GM19468 (cell line): ENCODE results near the gene ADGRL1.
A peak's percentile ranks its signal among the peaks of the same experiment; 100 is the strongest.
"Not testable (repeated sequence)": the region's sequence is repeated elsewhere in the genome, so short reads cannot be mapped to it uniquely, and the experiment has no call there.

Experiments
- ATAC-seq: cut with Tn5 transposase; IDR thresholded peaks from one replicate; pipeline ENCODE4 v1.9.1; 2021; ENCODE audit warnings: mild to moderate bottlenecking, moderate library complexity, moderate number of reproducible peaks; ENCODE audit not compliant: unreplicated experiment; ENCODE audit errors: extremely low read depth

Gene ADGRL1

DNA sequence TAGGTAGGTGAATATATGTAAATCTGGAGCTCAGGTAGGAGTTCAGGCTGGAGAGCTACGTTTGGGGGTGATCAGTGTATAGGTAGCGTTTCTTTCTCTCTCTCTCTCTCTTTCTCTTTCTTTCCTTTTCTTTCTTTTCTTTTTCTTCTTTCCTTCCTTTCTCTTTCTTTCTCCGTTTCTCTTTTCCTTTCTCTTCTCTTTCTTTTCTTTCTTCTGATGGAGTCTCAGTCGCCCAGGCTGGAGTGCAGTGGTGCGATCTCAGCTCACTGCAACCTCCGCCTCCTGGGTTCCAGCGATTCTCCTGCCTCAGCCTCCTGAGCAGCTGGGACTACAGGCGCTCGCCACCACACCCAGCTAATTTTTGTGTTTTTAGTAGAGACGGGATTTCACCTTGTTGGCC is 59.8 kb downstream of the ADGRL1 start:
- not testable (repeated sequence) for ATAC-seq

DNA sequence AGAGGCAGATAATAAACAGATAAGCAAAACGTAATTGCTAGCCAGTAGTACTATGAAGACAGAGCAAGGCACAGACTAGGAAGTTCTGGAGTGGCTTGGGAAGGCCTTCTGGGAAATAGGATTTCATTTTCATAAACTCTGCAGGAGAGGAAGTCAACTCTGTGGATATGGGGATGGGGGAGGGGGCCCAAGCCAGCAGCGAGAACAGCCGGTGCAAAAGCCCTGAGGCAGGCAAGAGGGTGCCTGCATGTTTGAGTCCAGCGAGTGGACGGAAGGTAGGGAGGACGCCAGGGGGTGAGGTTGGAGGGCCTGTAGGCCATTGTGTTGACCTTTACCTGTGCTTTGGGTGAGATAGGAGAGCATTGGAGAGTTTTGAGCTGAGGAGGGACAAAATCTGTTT is 60.6 kb downstream of the ADGRL1 start:
- ATAC-seq, result no peak

DNA sequence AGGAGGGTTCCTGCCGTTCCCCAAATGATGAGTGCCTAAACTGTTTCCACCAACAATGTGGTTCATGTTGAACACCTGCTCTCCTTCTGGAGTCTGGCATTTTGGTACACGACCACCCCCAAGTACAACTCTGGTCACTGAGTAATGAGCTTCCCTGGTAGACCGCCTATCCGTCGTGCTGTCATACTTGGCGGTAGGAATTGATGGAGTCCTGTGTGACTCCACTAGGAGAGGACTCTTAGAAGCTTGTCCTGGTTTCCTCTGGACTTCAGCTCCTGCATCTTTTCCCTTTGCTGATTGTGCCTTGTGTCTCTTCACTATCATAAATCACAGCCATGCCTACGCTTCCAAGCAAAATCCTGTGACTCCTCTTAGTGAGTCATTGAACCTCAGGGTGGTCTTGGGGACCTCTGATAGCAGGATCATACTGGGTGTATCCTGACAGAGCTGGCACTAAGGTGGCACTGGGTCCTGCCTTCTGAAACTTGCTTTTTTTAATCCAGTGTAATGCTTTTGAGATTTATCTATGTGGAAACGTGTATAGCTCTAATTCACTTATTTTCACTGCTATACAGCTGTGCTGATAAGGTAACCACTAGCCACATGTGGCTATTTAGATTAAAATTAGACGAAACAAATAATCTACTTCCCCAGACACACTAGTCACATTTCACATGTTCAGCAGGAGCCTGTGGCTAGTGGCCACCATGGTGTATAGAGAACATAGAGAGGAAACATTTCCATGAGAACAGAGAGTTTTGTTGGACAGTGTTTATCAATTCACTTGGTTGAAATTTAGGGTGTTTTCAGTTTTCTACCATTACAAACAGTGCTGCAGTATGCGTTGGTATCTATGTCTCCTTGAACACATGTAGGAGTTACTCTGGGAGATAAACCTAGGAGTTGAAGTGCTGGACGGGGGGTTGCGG is 63.4 kb downstream of the ADGRL1 start:
- no peak for ATAC-seq

DNA sequence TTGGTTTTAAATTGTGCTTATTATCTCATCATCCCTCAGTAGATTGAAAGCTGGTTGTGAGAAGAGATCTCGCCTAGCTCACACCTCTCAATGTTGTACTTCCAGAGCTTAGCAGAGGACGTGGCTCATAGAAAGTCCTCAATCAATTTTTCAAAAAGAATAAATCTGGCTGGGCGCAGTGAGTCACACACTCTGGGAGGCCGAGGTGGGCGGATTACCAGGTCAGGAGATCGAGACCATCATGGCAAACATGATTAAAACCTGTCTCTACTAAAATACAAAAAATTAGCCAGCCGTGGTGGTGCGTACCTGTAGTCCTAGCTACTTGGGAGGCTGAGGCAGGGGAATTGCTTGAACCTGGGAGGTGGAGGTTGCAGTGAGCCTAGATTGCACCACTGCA is 64.9 kb downstream of the ADGRL1 start:
- ATAC-seq, result no peak

DNA sequence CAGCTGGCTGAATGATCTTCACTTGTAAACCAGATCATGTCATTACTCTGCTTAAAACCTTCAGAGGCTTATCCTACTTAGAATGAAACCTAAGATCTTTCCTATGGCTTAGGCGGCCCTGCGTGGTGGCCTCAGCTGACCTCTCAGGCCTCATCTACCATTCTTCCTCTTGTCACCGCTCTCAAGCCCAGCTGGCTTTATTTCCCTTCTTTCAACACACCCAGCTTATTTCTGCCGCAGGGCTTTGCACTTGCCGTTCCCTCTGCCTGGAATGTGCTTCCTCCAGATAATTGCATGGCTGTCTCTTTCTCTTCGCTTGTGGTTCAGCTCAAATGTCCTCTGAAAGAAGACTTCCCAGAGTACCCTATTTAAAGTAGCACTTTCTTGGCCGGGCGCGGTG is 66.0 kb downstream of the ADGRL1 start:
- ATAC-seq, result no peak

DNA sequence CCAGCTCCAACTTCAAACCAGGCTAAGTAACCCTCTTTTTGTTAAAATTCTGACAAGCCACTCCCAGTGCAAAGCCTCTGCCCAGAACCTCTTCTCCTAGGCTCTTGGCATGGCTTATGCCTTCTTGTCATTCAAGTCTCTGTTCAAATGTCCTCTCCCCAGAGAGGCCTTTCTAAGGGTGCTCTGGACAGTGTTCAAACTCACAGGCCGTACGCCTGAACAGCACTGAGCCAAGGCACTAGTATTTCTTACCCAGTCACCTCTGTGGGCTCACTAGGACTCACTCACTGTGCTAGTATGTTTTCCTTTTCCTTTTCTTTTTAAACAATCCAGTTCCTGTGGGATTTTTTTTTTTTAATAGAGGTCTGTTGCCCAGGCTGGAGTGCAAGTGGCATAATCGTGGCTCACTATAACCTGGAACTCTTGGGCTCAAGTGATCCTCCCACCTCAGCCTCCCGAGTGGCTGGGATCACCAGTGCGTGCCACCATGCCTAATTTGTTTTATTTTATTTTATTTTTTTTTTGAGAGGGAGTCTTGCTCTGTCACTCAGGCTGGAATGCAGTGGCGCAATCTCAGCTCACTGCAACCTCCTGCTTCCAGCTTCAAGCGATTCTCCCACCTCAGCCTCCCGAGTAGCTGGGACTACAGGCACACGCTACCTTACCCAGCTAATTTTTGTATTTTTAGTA is 67.2 kb downstream of the ADGRL1 start:
- no peak for ATAC-seq

DNA sequence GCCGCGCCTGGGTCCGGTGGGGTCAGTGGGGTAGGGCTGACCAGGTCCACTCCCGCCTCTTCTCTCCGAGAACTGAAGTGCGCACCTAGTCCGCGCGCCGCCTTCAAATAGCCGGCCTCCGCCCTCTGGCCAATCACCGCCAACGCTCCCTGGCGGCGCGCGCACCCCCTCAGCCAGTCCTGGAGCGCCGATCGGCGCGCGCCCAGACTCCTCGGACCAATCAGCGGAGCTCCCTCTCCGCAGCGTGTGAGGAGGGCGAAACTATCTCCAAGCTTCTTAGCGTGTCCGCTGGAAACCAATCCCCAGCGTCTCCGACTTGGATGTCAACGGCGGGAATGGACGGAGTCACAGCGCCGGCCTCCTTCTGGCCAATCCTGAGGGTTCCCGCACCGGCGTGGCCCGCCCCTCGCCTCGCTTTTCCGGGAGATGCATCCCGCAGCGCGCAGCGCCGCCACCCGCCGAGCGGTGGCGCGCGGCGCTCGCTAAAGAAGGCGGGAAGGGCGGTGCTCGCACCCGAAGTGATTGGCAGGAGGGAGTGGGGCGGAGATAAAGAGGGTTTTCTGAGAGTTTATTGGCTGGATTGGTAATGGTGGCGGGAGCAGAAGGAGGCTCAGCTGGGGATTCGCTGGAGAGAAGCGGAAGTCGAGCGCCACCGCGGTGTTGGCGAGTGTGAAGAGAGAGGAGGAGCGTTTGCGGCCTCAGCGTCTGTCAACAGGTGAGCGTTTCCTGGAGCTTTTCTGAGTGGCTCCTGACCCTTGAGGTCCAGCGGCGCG is 69.3 kb downstream of the ADGRL1 start, which contains the start of gene ASF1B:
Gene ASF1B (minus strand): TSS at position 81 of the 773 bp plus-strand sequence. CDS start 133 bp downstream, outside the sequence.
- ATAC-seq, result peak; percentile 85

DNA sequence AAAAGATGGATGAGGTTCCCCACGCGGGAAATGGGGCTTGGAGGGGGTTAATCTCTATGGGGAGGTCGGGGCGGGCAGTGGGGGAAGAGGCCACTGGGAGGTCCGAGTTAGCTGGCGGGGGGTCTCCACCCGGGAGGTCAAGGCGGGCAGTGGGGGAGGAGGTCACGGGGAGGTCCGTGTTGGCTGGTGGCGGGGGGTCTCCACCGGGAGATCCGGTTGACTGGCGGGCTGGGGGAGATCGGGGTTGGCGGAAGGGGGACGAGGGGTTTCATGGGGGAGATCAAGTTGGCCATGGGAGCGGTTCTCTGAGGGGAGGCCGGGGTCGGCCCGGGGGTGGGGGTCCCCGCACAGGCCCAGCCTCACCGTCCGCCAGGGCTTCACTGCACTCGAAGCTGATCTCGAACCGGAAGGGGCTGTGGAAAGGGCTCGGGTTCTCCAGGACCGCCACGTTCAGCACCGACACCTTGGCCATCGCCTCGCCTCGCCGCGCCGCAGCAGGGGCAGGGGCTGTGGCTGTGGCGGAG is 69.9 kb downstream of the ADGRL1 start:
- no peak for ATAC-seq

DNA sequence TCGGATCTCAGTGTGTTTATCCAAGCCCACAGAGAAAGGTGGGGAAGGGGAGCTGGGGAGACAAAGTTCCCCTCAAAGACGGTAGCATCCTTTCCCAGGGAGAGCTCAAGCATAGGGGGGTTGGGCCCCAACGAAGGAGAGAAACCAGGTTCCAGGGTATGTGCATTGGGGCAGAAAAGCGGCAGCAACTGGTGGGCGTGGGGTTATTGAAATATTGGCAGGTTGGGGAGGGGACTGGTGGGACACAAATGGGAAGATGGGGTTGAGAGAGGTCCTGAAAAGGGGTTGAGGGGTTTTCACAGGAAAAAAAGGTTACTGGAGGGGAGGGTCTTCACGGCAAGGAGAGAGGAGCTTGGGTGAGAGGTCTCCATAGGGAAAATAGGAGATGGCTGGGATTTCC is 70.6 kb downstream of the ADGRL1 start:
- ATAC-seq, result no peak

DNA sequence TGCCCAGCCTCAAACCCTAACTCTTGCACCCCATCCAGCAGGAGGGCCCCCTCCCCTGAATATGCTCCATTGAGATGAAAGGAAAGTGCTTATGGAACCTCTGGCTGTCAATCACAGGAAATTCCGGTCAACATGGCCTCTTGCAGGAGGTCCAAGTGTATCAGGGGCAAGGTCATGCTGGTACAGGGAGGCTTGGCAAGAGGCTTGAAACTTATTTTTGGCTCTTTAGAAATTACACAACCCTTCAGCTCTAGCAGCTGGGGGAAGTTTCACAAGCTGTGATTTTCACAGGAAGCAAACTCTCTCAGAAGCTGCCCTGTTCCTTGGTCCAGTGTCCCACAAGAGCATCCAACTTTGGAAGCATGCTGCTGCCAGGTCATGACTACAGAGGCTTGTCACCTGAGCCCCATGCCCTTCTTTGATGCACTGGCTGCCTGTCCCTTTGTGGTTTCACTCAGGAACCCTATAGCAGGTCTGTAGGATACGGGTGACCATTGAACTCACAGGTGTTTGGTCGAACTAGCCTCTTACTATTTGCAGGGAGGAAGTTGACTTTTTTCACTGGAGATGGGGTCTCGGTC is 78.0 kb downstream of the ADGRL1 start:
- no peak for ATAC-seq

DNA sequence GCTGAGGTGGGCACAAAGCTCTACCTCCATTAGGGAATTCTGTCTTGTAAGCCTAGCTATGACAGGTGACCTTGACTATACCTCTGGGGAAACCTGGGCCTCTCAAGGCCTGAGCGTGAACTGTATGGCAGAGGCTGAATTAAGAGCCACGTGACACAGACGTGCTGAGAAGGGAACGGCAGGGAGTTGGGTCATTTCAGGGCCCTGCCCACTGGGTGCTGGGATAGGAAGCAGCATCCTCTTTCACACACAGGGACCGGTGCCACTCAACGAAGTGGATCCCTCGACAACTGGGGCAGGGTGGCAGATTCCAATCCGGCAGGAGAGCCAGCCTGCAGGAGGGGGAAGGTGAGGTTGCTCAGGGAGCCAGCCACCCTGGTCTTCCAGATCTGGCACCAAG is 78.8 kb downstream of the ADGRL1 start:
- no peak for ATAC-seq

DNA sequence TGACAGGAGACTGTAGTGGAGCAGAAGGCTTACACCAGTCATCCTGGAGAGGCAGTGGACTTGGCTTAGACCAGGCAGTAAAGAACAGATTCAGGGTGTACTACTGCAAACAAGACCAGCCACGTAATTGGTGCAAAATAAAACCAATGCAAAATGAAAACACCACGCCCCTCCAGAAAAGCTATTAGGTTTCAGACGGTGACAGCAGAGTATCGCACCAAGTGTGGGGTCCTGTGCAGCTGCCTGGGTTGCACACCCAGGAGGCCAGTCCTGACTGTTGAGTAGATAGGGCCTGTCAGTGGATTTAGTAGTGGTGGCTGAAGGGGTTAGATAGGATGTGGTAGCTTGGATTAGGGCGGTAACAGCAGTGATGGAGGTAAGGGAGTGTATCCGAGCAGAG is 83.0 kb downstream of the ADGRL1 start:
- ATAC-seq, result no peak

DNA sequence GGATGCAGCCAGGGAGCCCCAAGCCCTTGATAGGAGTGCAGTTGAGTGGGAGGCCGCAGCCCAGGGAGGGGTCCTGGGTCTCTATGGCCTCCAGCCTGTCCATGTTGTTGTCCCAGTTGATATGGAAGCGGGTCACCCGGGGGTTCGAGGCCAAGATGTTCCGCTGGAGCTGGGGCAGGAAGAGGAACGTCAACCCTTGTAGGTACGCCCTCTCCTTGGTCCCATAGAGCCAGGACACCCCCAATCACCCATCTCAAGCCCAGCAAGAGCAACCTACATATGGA is 85.5 kb downstream of the ADGRL1 start:
- no peak for ATAC-seq

DNA sequence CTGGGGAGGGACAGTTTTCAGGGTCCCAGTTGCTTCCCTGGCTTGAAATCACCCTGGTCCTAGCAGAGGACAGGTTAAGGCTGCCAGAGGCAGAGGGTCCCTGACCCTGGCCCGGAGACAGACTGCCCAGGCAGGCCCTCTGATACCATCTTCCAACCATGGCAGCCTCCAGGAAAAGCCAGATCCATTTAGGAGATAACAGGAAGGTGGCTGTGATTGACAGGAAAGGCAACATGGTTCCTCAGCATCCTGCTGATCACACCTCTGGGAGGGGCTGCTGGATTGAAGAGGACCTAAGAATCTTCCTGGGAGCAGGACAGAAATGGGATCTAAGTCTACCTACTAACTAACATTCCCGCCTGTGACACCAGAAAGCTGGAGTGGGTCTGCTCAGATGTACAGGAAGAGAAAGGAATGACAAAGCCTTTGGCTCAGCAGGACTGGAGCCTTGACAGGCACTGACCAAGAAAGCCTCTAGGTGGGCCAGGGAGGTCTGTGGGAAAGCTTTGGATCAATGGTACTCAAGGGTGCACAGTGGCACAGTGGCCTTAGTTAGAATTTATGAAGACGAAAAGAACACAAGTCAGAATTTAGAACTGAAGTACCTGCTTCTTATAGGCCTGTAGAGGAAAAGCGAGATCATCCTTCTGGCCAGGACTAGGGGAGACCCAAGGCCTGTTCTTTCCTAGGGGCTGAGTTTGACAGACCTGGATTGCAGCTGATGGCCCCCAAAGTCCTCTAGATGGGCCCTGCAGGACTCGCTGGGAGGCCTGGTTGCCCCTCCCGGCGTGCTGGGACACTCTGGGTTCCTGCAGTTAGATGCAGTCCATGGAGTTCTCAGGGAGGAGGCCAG is 86.1 kb downstream of the ADGRL1 start:
- no peak for ATAC-seq

DNA sequence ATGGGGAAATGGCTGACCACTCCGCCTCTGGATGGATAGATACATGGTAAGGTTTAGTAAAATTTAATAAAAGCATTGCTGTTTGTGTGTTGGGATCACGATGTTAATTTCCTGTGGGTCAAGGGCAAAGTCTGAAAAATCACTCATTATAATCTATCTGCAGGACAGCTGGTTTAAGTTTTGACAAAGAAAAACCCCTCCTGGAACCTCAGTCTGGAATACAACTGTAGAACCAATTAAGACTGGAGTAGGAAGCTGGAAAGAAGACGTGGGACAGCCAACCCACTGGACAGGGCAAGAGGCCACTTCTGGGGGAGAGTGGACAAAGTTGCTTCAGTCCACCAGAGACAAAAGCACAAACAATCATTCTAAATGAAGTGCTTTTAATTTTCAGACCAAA is 86.8 kb downstream of the ADGRL1 start:
- ATAC-seq, result no peak

DNA sequence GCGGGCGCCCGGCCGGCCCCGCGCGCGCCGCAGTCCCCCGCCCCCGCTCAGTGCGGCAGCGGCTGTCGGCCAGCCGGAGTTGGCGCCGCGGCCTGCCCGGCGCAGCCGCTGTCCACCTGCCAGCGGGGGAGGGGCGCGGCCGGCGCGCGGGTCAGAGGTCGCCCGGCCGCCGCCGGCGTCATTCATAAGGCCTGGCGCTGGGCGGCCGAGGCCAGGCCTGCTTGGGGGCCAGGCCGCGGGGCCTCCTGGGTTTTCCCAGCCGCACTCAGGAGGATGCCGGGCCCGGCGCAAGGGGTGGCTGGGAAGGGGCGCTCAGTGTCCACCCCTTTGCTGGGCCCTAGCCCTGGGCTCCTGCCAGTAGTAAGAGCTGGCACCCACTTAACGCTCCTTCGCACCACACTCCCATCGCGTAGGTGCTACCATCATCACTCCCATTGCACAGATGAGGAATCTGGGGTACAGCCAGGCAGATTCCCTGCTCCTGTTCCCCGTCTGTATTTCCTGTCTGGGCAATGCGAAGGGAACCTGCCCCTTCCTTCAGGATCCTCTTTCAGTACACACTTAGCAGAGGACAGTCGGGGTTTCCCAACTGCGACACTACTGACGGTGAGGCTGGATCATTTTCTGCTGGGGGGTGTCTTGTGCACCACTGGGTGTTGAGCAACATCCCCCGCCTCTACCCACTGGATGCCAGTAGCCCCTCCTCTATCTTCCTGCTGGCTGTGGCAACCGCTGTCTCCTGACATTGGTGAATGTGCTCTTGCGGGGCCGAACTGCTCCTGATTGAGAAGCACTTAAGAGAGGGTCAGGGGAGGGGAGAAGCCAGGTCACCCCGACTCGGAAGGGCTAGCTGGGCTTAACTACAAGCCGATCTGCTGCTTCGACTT is 87.6 kb downstream of the ADGRL1 start:
- peak; percentile 6 for ATAC-seq

DNA sequence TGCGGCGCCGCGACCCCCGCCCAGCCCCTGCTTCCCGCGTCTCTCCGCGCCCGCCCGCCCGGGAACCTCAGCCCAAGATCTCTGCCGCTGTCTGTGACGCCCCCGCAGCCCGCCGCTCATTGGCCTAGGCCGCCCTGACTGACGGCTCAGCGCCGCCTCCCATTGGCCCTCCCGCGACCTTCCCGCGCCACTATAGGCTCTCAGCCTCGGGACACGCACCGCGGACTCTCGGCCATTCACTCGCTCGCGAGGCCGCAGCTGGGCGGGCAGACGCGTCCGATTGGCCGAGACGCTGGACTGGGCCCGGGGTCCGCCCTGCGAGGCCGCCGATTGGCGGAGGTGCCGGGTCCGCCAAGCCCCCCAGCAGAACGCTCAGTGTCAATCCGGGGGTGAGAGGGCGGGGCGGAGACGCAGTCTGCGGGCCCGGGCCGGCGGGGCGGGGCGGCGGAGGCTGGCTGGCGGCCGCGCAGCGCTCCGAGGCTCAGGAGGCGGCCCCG is 88.3 kb downstream of the ADGRL1 start, which contains the start of gene PRKACA:
Gene PRKACA (minus strand): TSS at position 95 of the 497 bp plus-strand sequence. CDS start 215 bp downstream, outside the sequence.
- ATAC-seq, result peak; percentile 85

DNA sequence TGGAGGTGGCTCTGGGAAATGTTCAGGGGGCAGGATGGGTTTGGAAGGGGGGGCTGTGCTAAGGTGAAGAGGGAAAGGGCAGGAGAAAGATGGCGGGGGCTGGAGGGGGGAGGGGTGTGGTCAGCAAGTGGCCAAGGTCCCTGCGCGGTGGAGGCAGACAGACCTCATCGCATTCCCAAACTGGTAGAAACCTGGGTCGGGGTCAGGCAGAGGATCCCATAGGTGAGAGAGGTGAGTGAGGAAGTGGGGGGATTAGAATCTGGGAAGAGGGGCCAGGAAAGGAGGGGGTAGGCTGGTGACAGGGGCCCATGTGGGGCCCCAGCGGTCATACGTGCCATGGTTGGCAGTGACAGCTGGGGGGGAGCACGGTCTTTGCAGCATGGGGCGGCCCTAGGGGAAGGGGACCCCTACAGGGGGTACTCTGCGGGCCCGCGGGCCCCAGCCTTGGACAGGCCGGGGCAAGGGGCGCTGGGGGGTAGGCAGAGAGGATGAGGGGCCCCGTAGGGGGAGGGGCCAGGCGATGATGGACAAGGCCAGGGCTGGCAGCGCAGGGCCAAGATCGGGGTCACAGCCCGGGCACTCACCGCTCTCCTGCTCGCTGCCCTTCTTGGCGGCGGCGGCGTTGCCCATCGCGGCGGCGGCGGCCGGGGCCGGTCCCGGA is 88.9 kb downstream of the ADGRL1 start:
- no peak for ATAC-seq
